Thyroid gland (tissue), 4 donors: ENCODE results near the gene B4GALNT3. TPM values are rescaled to one million over a fixed set of nuclear protein-coding genes. Genes with fewer than 3 reads are reported as not detected.

Experiments used
- DNase-seq, 2 donors: peaks; one replicate each; pipeline ENCODE4 v3.0.0-alpha.2; 2019
- H3K27ac ChIP-seq, 3 donors: fragments of 200-600 bp; sonication (generic); 1 replicate in 2 of 3; 2 replicates in 1 of 3; pipeline ENCODE4 v1.5.1; 2016 to 2019; ENCODE audit warnings: mild to moderate bottlenecking in 1 of 3, moderate library complexity in 1 of 3
- H3K27me3 ChIP-seq: fragments of 200-600 bp; sonication (generic); one replicate; pipeline ENCODE4 v1.5.1; 2019
- H3K36me3 ChIP-seq, 2 donors: fragments of 200-600 bp; sonication (generic); one replicate each; pipeline ENCODE4 v1.5.1; 2016 to 2019
- H3K4me1 ChIP-seq, 2 donors: fragments of 200-600 bp; sonication (generic); one replicate each; pipeline ENCODE4 v1.5.1; 2017 to 2019
- H3K4me3 ChIP-seq, 3 donors: fragments of 200-600 bp; sonication (generic); replicated peaks in 1 of 3; 1 replicate in 2 of 3; 2 replicates in 1 of 3; pipeline ENCODE4 v1.5.1; 2016; ENCODE audit warnings: mild to moderate bottlenecking in 1 of 3
- H3K9me3 ChIP-seq: fragments of 200-600 bp; sonication (generic); one replicate; pipeline ENCODE4 v1.5.1; 2017
- CTCF ChIP-seq, 6 experiments: fragments of 200-600 bp in 3 of 6; fragments of 450-650 bp in 3 of 6; sonication (generic) in 3 of 6; IDR thresholded peaks; one replicate each; pipeline ENCODE4 v1.5.1; 2016 to 2019; ENCODE audit warnings: antibody characterized with exemption in 6 of 6, mild to moderate bottlenecking in 2 of 6, inconsistent platforms in 1 of 6, moderate library complexity in 1 of 6
- POLR2A ChIP-seq, 2 donors: fragments of 450-650 bp; IDR thresholded peaks; one replicate each; pipeline ENCODE4 v1.6.1; 2017; ENCODE audit warnings: antibody characterized with exemption in 2 of 2, mild to moderate bottlenecking in 2 of 2, moderate library complexity in 1 of 2
- WGBS, 2 donors: methylation state at CpG; one replicate each; pipeline ENCODE4 v1.1.5; 2017; 5-methylcytosine and 5-hydroxymethylcytosine counted together
- intact Hi-C: fragments of 100-400 bp; cut with DNase I; formaldehyde crosslinking; loops from one replicate; pipeline ENCODE4 v1.15.1; 2023
- small RNA-seq: library from RNA; depleted of rRNA; stranded (forward); fragments of <200 nt; gene quantifications from one replicate; pipeline ENCODE3, GENCODE V24; 2016
- total RNA-seq, 4 donors: library from RNA; depleted of rRNA; stranded (reverse); fragments of >200 nt; gene quantifications; one replicate each; pipeline ENCODE4 v1.2.3, GENCODE V29; 2016

The B4GALNT3 gene
- total RNA-seq, 4 donors from 2014 or later = 3.9 to 6.6 (median 5.6) TPM

- Histone ChIP-seq H3K4me3 (no peak overlapping the region), H3K27ac (no peak overlapping the region), H3K36me3 (no peaks in the 10 kb centered on the region), H3K4me1 (peaks cover under 1 to 9% of the 10 kb centered on the region in 2 donors), H3K27me3 (no peaks in the 10 kb centered on the region), H3K9me3 (no peaks in the 10 kb centered on the region)
- intact Hi-C loops = no loop called here
- TF ChIP-seq CTCF (IDR thresholded peaks at IDR 0.05) (no peak), POLR2A (IDR thresholded peaks at IDR 0.05) (no peak)
- no peak for DNase-seq
- WGBS, 2 donors = 94 to 97% methylated on average over 4 of the region's 4 CpGs
Observed at GRCh38 chr12:612886-613285, 153.1 kb downstream of the B4GALNT3 start.

Small RNA genes lying within 50 kb of the gene (small RNA-seq; reads per million reads assigned to genes)
- not detected for gene RNU7-103P

Other genes with a start within 250 kb of the B4GALNT3 start
- gene SLC6A12, start 245.8 kb upstream of the B4GALNT3 start, total RNA-seq = 10 to 100 TPM in 3 of 4 donors, 1 to 10 TPM in 1; 9.4 to 27.7 (median 18.3) TPM
- 10 to 100 TPM in 1 of 4 donors, 1 to 10 TPM in 3; 5.0 to 24.9 (median 8.8) TPM for gene SLC6A13, start 197.1 kb upstream of the B4GALNT3 start, total RNA-seq
- gene KDM5A, start 70.6 kb upstream of the B4GALNT3 start, total RNA-seq = 10 to 100 TPM; 52.1 to 72.3 (median 66.2) TPM
- gene CCDC77, start 58.3 kb upstream of the B4GALNT3 start, total RNA-seq = 10 to 100 TPM; 10.2 to 20.3 (median 12.3) TPM
- gene NINJ2, start 203.5 kb downstream of the B4GALNT3 start, total RNA-seq = 1 to 10 TPM in 3 of 4 donors, under 1 TPM in 1; 0.49 to 7.2 (median 2.0) TPM